T-helper 1 cell (primary cell): ENCODE results near the gene CCL4L2.
A peak's percentile ranks its signal among the peaks of the same experiment; 100 is the strongest.
"Not testable (repeated sequence)": the region's sequence is repeated elsewhere in the genome, so short reads cannot be mapped to it uniquely, and the experiment has no call there.

Experiments
- DNase-seq, 5 donors: peaks; one replicate each; pipeline ENCODE4 v3.0.0-alpha.2; 2012 to 2020

The CCL4L2 gene

DNA sequence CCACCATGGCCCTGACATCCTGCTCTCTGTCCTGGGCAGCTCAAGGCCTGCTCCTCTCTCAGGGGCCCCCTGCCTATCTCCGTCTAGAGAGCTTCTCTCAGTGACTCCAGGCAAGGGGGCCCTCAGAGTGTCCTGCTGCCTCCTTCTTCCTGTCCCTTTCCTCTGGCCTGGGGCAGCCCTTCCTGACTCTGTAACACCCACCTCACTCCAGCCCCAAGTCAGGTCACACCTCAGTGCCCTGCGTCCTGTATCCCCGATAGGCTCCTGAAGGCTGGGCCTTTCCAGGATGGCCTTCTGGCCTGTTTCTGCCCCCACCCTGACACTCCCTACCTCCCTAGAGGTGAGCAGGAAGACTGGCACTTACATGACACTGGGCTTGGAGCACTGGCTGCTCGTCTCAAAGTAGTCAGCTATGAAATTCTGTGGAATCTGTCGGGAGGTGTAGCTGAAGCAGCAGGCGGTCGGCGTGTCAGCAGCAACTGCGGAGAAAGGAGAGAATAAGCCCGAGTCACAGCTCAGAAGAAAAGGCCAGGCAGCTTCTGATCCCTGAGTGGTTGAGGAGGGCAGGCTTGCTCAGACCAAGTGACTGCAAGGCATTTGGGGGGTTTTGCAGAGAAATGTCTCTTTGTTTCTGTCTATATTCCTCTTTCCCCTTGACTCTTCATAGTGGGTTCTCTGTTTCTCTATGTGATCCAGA, 15.3 kb upstream of the CCL4L2 start:
- no peak for DNase-seq

DNA sequence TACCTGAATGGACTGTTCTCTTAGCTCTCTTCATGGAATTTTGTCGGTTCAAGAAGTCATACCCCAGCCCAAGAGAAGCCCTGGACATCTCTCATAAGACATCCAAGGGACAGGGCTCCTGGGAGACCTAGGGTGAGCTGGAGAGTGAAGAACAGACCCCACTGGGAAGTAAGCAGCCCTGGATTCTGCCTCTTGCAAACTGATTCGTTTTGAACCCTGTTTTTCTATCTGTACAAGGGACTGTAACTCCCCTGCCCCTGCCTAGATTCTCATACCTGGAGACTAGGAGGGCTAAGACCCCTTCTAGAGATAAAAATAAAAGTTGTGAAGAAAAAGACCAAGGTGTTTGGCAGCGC, 14.8 kb upstream of the CCL4L2 start:
- DNase-seq: no peak

- no peak for DNase-seq
These were observed 13.5 kb upstream of the CCL4L2 start for GRCh38 chr17:36197387-36197703.

- DNase-seq: peak in 1 of 5 donors; percentile 32
These were observed 11.9 kb upstream of the CCL4L2 start for GRCh38 chr17:36198831-36199465.

- DNase-seq: not testable (repeated sequence)
These were observed 9.8 kb upstream of the CCL4L2 start for GRCh38 chr17:36201102-36201501.

DNA sequence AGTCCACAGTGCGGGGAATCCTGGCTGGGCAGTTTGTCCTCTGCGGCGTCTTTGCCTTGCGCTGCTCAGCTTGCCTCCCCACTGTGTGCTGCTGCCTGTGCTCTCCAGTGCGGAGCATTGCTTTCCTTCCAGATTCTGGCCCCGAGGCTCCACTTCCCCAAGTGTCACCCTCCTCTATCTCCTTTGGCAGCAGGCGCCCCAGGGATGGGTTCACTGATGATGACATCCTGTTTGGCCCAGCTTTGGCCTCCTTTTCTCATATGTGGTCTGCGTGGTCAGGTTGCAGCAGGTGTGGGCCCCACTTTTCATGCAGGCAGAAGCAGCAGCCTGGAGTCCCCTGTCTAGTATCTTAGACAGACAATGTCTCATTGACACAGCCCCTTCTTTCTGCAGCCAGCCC, 9.4 kb upstream of the CCL4L2 start:
- not testable (repeated sequence) for DNase-seq

GRCh38 chr17:36203335-36203734, 7.5 kb upstream of the CCL4L2 start:
- no peak for DNase-seq

DNA sequence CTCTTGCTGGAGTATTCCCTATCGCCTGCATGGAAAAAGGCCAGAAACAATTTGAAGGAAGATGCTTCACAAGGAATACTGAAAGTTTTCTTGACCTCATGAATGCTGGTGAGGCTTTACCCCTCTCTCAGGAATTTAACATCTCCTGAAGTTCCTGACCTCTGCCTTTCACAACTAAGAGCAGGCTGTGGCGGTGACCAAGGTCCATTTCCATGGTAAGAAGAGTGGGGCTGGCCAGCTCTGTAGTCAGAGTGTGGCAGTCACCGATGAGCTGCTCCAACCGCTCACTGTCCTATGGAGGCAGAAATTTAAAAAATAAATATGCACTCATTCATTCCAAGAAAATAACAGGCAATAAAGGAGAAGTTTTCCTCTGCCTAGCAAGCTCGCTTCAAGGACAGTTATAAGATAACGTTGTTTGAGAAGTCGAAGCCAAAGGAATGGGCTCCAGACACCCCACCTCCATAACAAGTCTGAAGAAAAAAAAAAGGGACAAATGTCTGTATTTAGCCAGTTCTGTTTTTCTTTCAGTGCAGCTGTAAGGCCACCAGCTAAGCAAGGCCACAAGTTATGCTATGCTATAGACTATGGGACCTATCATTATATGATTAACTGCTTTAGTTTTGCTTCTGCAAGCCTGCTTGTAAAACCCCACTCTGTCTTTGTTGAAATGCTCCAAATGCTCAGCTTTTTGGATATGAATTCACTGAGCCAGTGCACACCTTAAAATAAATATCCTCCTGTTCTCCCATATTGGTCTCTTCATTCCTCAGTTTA, 6.0 kb upstream of the CCL4L2 start:
- DNase-seq: no peak

DNA sequence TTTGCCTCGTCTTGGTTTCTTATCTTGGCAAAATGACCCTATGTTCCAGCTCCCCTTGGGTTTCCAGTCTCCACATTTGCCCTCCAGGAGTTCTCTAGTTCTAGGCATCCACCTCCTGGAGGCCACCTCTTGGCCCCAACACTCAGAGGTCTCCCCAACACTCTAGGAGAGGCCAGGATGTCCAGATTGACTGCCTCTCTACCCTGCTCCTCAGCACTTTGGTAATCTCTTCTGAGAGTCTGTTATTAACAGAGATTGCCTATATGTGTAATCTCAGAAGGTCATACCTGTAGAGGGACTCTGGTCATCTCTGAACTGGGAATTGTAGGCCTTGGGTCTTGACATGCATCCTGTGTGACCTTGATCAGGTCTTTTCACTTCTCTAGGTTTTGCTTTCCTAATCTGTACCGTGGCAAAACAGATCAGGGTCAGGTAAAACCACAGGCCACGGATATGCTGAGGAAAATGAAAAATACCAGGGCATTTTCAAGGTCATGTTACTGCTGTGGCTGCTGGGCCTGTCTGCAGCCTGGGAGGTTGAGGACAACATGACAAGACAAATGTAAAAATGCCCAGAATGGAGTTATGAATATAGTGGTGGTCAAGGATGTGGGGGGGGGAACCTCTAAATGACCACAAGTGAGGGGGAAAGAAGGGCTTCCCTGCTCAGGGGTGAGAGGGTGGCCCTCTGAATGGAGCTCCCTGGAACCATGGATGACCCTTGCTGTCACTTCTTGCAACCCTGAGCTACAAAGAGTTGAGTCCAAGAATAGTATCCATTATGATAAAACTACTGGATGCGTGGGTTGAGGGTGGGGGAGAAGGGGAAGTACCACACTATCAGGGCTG, 5.0 kb upstream of the CCL4L2 start:
- no peak for DNase-seq

DNA sequence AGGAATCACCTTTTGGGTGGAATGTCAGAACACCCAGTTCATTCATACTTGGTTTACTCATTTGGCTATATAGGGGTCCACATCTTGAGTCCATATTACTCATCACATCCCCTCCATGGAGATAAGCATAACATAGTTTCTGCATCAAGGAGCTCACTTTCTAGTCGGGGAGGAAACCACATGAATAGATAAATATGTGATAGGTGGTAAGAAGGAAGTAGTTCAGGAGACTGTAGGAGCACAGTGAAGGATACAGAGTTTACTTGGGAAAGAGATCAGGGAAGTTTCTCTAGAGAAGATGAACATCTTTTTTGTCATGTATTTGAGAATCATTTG, 4.4 kb upstream of the CCL4L2 start:
- DNase-seq: not testable (repeated sequence)

DNA sequence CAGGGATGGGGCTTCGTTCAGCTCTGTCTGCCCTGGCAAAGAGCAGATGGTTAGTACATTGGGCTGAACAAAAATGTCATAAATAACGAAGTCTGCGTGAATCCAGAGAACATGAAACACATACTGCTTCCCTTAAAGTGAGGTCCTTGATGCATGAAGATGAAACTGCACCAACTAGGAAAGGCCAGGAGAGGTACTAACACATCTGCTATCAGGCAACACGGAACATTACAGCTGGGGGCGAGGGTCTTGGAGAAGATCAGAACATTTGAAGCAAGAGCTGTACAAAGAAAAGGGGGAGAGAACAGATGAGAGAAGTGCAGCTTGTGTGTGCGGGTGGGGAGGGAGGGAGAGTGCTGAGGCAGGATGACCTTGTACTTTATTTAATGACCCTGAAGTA, 3.5 kb upstream of the CCL4L2 start:
- not testable (repeated sequence) for DNase-seq

DNA sequence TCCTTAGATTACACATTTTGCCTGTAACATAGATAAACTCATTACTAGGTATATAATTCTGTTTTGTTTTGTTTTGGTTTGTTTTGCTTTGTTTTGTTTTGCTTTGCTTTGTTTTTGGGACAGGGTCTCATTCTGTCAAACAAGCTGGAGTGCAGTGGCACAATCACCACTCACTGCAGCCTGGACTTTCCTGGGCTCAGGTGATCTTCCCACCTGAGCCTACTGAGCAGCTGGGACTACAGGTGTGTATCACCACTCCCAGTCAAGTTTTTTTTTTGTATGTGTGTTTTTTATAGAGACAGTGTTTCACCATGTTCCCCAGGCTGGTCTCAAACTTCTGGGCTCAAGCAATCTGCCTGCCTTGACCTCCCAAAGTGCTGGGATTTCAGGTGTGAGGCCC, 1.3 kb upstream of the CCL4L2 start:
- no peak for DNase-seq

DNA sequence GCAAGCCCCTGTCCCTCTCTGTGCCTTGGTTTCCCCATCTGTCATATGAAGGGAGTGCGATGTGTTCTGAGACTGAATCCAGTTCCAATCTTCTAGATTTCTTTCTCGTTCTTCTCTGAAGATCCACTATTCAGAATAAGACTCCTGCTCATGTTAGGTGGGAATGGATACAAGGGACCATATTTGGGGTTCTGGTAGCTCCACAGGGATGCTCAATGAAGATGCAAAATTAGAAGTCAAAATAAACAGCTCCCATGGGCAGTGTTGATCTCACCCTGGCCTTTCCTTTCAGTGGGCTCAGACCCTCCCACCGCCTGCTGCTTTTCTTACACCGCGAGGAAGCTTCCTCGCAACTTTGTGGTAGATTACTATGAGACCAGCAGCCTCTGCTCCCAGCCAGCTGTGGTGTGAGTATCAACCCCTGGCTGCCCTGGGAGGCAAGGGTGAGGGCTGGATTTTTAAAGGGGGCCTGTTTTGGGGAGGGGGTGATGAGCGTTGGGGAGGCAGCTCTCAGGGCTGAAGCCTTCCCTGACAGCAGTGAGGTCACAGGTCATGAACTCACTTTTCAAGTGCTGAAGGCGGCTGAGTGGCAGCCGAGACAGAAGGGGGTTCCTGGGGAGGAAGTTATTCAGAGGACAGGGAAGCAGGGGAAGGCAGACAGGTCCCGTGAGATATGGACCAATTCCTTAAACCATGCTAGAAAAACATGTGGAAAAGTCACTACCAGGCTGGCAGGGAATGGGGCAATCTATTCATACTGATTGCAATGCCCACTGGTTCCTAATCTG, 815 bp downstream of the CCL4L2 start:
- not testable (repeated sequence) for DNase-seq

- no peak for DNase-seq
These were observed 1.4 kb downstream of the CCL4L2 start for GRCh38 chr17:36212272-36212605.

- no peak for DNase-seq
These were observed 2.1 kb downstream of the CCL4L2 start for GRCh38 chr17:36212966-36213365.

- no peak for DNase-seq
These were observed 2.8 kb downstream of the CCL4L2 start for GRCh38 chr17:36213695-36214094.

- no peak for DNase-seq
These were observed 4.1 kb downstream of the CCL4L2 start for GRCh38 chr17:36214918-36215317.

DNA sequence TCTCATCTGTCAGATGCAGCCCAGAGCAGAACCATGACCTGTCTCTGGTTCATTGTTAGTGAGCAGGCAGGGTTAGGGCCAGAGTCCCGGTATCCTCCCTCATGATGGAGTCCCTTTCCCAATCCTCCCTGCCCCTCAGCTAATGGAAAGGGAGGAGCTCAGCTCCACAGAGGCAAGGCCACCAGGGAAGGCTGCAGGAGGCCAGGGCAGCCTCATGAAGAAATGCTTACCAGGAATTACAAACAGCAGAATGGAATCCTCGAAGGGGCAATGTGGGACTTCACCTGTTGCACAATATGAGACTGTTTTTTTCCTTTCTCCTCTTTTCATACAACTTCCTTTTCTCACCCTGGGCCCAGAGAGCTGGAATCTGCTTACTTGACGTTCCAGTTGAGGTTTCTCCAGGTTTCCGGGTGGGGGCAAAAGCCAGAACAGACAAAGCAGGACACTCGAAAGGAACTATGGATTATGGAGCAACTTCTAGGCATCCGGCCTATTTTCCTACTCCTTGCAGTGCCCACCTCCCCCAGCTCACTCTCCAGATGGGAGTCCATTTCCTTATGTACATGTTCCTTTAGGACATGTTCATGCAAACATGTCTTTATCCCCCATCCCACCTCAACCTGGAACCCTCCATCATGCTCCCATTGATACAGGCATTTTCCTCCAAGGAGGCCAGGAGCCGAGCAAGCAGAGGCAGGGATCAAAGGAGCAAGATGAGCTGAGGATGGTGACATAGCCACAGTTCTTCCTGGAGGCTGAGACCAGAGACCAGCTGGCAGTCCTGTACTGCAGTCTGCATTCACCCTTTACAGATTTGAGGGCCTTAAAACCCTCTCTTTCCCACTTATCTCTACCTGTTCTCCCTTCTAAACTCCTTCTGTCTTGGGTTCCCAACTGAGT, 4.8 kb downstream of the CCL4L2 start:
- DNase-seq: not testable (repeated sequence)

- not testable (repeated sequence) for DNase-seq
These were observed 8.7 kb downstream of the CCL4L2 start for GRCh38 chr17:36219556-36219955.

DNA sequence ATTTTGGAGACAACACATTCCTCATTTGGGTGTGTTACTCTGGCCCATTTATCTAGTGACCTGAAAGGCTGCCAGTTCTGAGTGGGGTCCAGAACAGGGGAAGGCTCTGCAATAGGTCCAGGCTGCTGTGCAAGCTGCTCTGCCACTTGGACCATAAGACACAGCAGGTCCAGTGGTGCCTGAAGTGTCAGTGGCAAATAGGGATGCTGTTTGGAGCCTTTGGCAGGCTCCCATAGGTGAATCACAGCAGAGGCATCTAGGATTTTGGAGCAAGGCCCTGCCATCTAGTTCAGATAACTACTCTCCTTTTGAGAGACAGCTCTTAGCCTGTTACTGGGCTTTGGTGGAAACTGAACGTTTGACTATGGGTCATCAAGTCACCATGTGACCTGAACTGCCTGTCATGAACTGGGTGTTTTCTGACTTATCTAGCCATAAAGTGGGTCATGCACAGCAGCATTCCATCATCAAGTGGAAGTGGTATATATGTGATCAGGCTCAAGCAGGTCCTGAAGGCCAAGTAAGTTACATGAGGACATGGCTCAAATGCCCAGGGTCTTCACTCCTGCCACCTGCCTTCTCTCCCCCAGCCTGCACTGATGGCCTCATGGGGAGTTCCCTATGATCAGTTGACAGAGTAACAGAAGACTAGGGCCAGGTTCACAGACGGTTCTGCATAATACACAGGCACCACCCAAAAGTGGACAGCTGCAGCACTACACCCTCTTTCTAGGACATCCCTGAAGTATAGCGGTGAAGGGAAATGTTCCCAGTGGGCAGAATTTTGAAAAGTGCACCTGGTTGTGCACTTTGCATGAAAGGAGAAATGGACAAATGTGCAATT, 10.1 kb downstream of the CCL4L2 start:
- DNase-seq: not testable (repeated sequence)
